GM11168 (cell line): ENCODE results near the gene PELI2.

ENCODE experiments used
- in situ Hi-C: fragments of 300-500 bp; cut with MboI; formaldehyde crosslinking; loops from one replicate; pipeline ENCODE4 v1.12.0; 2022; ENCODE audit warnings: low sequenced_read_pairs; ENCODE audit not compliant: unreplicated experiment

The PELI2 gene

DNA sequence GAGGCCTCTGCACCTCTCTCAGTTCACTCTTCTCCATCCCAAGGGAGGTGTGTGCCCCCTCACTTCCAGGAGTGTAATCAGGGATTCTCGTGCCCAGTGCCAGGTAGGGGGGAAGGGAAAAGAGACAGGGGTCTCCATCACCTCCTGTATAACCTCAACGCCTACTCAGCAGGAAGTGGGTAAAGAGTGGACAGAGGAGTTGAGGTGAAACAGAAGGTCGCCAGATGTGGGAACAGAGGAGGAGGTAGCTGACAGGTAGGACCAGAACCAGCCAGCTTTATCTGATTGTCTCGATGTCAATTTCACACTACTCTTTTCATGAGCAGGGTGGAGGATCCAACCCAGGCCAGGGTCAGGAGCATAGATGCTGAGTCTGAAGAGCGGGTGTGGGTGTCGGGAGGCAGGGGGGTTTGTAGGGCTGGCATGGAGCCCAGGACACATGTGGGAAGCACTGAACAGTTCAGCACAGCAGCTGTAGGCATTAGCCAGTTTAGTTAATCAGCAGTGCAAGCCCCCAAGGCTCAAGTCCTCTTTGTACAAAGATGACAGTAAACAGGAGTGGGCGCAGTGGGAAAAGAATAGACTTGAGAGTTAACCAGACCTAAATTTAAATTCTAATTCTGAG, 213.5 kb downstream of the PELI2 start:
- in situ Hi-C loops = no loop called here

DNA sequence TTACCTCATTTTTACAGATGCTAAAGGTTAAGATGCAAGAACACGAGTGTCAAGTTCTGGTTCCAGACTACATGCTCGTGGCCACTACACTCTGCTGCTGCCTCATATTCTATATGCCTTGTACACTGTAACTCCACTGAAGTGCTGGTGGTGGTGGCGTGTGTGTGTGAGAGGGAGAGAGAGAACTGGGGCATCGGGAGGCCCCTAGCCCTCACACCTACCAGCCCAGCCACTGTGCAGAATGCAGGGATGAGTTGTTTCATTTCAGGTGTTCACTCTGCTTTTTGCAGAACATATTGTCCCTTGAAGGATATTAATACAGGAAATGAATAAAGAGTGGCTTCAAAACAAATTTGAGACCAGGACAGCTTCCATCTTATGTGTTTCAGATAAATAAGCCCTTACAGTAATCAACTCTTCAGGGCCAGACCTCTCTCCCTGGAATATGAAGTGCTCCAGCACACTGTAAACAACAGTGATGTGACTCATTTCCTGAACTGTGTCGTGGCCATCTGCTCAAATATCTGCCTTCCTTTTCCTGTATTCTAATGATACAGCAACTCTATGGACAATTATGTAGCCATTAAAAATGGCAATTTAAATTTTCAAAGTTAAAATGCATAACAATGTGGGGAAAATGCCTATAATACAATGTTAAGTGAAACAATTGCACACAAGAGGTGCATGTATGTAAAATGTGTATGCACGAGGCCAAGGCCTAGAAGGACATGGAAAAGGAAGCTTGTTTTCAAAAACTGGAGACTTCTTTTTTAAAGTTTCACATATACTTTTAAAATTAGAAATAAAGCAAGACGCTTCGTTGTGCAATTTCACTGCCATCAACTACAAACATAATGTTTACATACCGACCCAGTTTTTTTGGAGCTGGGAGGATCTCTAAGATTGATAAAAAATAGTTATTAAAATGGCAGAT, 215.4 kb downstream of the PELI2 start:
- in situ Hi-C loops = no loop called here

- in situ Hi-C loops = no loop called here
These were observed 216.2 kb downstream of the PELI2 start for GRCh38 chr14:56334458-56334857.

DNA sequence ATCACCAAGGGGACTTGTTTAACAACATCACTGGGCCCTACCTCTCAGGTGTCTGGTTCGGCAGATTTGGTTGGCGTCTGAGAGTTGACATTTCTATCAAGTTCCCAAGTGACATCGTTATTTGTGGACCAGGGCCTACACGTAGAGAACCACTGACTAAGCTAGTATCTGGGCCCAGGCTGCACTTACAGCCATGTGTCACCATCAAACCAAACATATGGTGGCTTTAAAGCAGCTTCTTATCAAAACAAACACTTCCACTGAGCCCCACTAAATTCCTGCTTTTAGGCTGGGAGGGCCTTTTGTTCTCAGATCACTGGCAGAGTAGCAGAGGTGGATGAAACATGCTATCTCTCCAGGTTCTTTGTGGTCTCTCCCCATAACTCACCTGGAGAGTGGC, 220.5 kb downstream of the PELI2 start:
- in situ Hi-C loops = no loop called here

- in situ Hi-C loops = no loop called here
These were observed 221.9 kb downstream of the PELI2 start for GRCh38 chr14:56339855-56340701.

DNA sequence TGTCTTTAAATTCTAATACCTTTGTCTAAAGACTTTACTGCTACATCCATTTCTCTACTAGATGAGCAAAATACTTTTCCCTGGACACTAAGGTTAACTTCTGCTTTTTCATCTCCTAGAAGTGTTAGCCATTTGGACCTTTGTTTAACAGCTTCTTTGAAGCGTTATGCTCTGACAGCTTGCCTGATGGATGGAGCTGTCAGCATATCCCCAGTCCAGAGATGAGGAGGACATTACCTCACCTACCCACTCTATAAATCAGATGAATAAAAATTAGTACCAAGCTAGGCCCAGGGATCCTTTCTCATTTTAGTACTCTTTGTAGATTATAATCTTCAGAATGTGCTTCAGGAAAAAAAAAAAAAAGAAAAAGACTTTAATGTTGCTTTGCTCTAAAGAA, 222.7 kb downstream of the PELI2 start:
- in situ Hi-C loops = no loop called here

- in situ Hi-C loops = no loop called here
These were observed 223.7 kb downstream of the PELI2 start for GRCh38 chr14:56341766-56342493.

- in situ Hi-C loops = no loop called here
These were observed 224.3 kb downstream of the PELI2 start for GRCh38 chr14:56342494-56342942.

- in situ Hi-C loops = no loop called here
These were observed 231.7 kb downstream of the PELI2 start for GRCh38 chr14:56349960-56350359.
